H9 (cell line): Measurements from ENCODE around the gene FAT4. TPM values are rescaled to one million over a fixed set of nuclear protein-coding genes. Genes with fewer than 3 reads are reported as not detected.

Experiments
- DNase-seq: peaks from one replicate; pipeline ENCODE4 v3.0.0-alpha.2; 2017
- H2AFZ ChIP-seq: one replicate; pipeline ENCODE4 v1.6.1; 2013; ENCODE audit warnings: mild to moderate bottlenecking, low read length, control low read depth, moderate library complexity
- H2AK5ac ChIP-seq: 2 replicates; pipeline ENCODE4 v1.6.1; 2013; ENCODE audit warnings: low read length, control low read depth, mixed read lengths; ENCODE audit not compliant: insufficient read length
- H2BK120ac ChIP-seq: one replicate; pipeline ENCODE4 v1.6.1; 2013; ENCODE audit warnings: low read depth, mild to moderate bottlenecking, low read length, control low read depth, inconsistent platforms; ENCODE audit not compliant: poor library complexity, severe bottlenecking
- H2BK12ac ChIP-seq: 2 replicates; pipeline ENCODE4 v1.6.1; 2013; ENCODE audit warnings: low read length, control low read depth, mixed read lengths, low read depth; ENCODE audit not compliant: insufficient read length
- H2BK15ac ChIP-seq: 2 replicates; pipeline ENCODE4 v1.6.1; 2013; ENCODE audit warnings: low read depth, low read length, control low read depth
- H2BK20ac ChIP-seq: one replicate; pipeline ENCODE4 v1.6.1; 2013; ENCODE audit warnings: low read depth, mild to moderate bottlenecking, low read length, control low read depth, inconsistent platforms; ENCODE audit not compliant: poor library complexity, severe bottlenecking
- H2BK5ac ChIP-seq: 2 replicates; pipeline ENCODE4 v1.6.1; 2013; ENCODE audit warnings: low read length, control low read depth, mixed read lengths; ENCODE audit not compliant: insufficient read length
- H3K14ac ChIP-seq: 2 replicates; pipeline ENCODE4 v1.6.1; 2013; ENCODE audit warnings: low read length, control low read depth; ENCODE audit not compliant: insufficient read depth
- H3K18ac ChIP-seq: 2 replicates; pipeline ENCODE4 v1.6.1; 2013; ENCODE audit warnings: low read depth, mild to moderate bottlenecking, mixed read lengths, low read length, control low read depth; ENCODE audit not compliant: insufficient read length
- H3K23ac ChIP-seq: 2 replicates; pipeline ENCODE4 v1.6.1; 2013; ENCODE audit warnings: low read length, control low read depth, mixed read lengths, low read depth; ENCODE audit not compliant: insufficient read length
- H3K23me2 ChIP-seq: 2 replicates; pipeline ENCODE4 v1.6.1; 2013; ENCODE audit warnings: low read depth, mild to moderate bottlenecking, mixed read lengths, low read length, control low read depth; ENCODE audit not compliant: insufficient read length, poor library complexity, severe bottlenecking
- H3K27ac ChIP-seq: 2 replicates; pipeline ENCODE4 v1.5.1; 2013; ENCODE audit warnings: low read length, control low read depth, mixed read lengths, low read depth; ENCODE audit not compliant: insufficient read length
- H3K27me3 ChIP-seq: 2 replicates; pipeline ENCODE4 v1.6.1; 2013; ENCODE audit warnings: low read length, control low read depth, inconsistent platforms; ENCODE audit not compliant: insufficient read depth
- H3K4ac ChIP-seq: 2 replicates; pipeline ENCODE4 v1.6.1; 2013; ENCODE audit warnings: low read depth, mild to moderate bottlenecking, control low read depth, inconsistent platforms, low read length, moderate library complexity
- H3K4me1 ChIP-seq: 2 replicates; pipeline ENCODE4 v1.6.1; 2013; ENCODE audit warnings: low read length, control low read depth, inconsistent platforms; ENCODE audit not compliant: insufficient read depth
- H3K4me2 ChIP-seq: 2 replicates; pipeline ENCODE4 v1.6.1; 2013; ENCODE audit warnings: low read length, control low read depth, mixed read lengths; ENCODE audit not compliant: insufficient read length, insufficient read depth
- H3K56ac ChIP-seq: 2 replicates; pipeline ENCODE4 v1.6.1; 2013; ENCODE audit warnings: low read depth, mild to moderate bottlenecking, mixed read lengths, low read length, control low read depth; ENCODE audit not compliant: insufficient read length
- H3K79me1 ChIP-seq: 2 replicates; pipeline ENCODE4 v1.6.1; 2013; ENCODE audit warnings: low read depth, mild to moderate bottlenecking, moderate library complexity, low read length, control low read depth, inconsistent platforms; ENCODE audit not compliant: insufficient read depth, poor library complexity, severe bottlenecking
- H3K79me2 ChIP-seq: 2 replicates; pipeline ENCODE4 v1.6.1; 2013; ENCODE audit warnings: low read length, control low read depth, inconsistent platforms; ENCODE audit not compliant: insufficient read depth
- H3K9ac ChIP-seq: 2 replicates; pipeline ENCODE4 v1.6.1; 2013; ENCODE audit warnings: low read length, control low read depth, mixed read lengths; ENCODE audit not compliant: insufficient read length; ENCODE audit errors: extremely low read depth
- H3K9me3 ChIP-seq: one replicate; pipeline ENCODE4 v1.6.1; 2013; ENCODE audit warnings: low read depth, low read length, inconsistent platforms; ENCODE audit not compliant: control insufficient read depth
- H3T11ph ChIP-seq: one replicate; pipeline ENCODE4 v1.6.1; 2013; ENCODE audit warnings: mild to moderate bottlenecking, low read length, control low read depth, inconsistent platforms
- H4K20me1 ChIP-seq: one replicate; pipeline ENCODE4 v1.6.1; 2013; ENCODE audit not compliant: control insufficient read depth, insufficient read length, insufficient read depth
- H4K5ac ChIP-seq: 2 replicates; pipeline ENCODE4 v1.6.1; 2013; ENCODE audit warnings: low read depth, mild to moderate bottlenecking, mixed read lengths, low read length, control low read depth; ENCODE audit not compliant: insufficient read length
- H4K8ac ChIP-seq: replicated peaks from 2 replicates; pipeline ENCODE4 v1.6.1; 2013; ENCODE audit warnings: low read length, control low read depth, mixed read lengths, low read depth; ENCODE audit not compliant: insufficient read length
- H4K91ac ChIP-seq: 2 replicates; pipeline ENCODE4 v1.6.1; 2013; ENCODE audit warnings: low read depth, mild to moderate bottlenecking, moderate library complexity, mixed read lengths, low read length, control low read depth; ENCODE audit not compliant: insufficient read length
- H3K27ac Mint-ChIP-seq, 3 experiments: 2 replicates in 2 of 3; 3 replicates in 1 of 3; pipeline ENCODE4 v1.8.0; 2020 to 2021; ENCODE audit warnings: mixed read lengths in 3 of 3, mild to moderate bottlenecking in 1 of 3, moderate library complexity in 1 of 3
- H3K27me3 Mint-ChIP-seq: 2 replicates; pipeline ENCODE4 v1.8.0; 2021; ENCODE audit warnings: low read depth, mild to moderate bottlenecking, moderate library complexity, mixed read lengths
- H3K36me3 Mint-ChIP-seq, 3 experiments: 2 replicates in 2 of 3; 3 replicates in 1 of 3; pipeline ENCODE4 v1.8.0; 2020 to 2021; ENCODE audit warnings: low read depth in 3 of 3, mixed read lengths in 3 of 3; ENCODE audit not compliant: insufficient read depth in 1 of 3
- H3K4me1 Mint-ChIP-seq, 2 experiments: 2 replicates each; pipeline ENCODE4 v1.8.0; 2020; ENCODE audit warnings: mixed read lengths in 2 of 2
- H3K4me3 Mint-ChIP-seq, 2 experiments: 2 replicates in 1 of 2; 3 replicates in 1 of 2; pipeline ENCODE4 v1.8.0; 2020 to 2021; ENCODE audit warnings: mild to moderate bottlenecking in 2 of 2, mixed read lengths in 2 of 2, moderate library complexity in 1 of 2
- H3K9me3 Mint-ChIP-seq, 2 experiments: 2 replicates in 1 of 2; 3 replicates in 1 of 2; pipeline ENCODE4 v1.8.0; 2020; ENCODE audit warnings: mild to moderate bottlenecking in 2 of 2, mixed read lengths in 2 of 2, moderate library complexity in 1 of 2
- WGBS: extraction: QIAGEN DNeasy Blood & Tissue Kit; methylation state at CpG from one replicate; pipeline ENCODE4 v1.1.7; 2013; ENCODE audit warnings: missing lambda C conversion rate, low lambda C conversion rate, mixed read lengths; ENCODE audit not compliant: insufficient read length; ENCODE audit errors: extremely low coverage; 5-methylcytosine and 5-hydroxymethylcytosine counted together
- total RNA-seq: library from RNA; stranded (reverse); gene quantifications from 2 replicates; pipeline ENCODE4 v1.2.1, GENCODE V29; 2021
- TF ChIP-seq, protein P1 (sequence below): fragments of 200-600 bp; sonication (generic); conservative IDR thresholded peaks from 3 replicates; pipeline ENCODE4 v1.8.0; 2021; ENCODE audit warnings: antibody characterized with exemption, mild to moderate bottlenecking

FAT4 gene
- total RNA-seq, 1 experiment from 2014 or later, result 6.9 TPM

DNA sequence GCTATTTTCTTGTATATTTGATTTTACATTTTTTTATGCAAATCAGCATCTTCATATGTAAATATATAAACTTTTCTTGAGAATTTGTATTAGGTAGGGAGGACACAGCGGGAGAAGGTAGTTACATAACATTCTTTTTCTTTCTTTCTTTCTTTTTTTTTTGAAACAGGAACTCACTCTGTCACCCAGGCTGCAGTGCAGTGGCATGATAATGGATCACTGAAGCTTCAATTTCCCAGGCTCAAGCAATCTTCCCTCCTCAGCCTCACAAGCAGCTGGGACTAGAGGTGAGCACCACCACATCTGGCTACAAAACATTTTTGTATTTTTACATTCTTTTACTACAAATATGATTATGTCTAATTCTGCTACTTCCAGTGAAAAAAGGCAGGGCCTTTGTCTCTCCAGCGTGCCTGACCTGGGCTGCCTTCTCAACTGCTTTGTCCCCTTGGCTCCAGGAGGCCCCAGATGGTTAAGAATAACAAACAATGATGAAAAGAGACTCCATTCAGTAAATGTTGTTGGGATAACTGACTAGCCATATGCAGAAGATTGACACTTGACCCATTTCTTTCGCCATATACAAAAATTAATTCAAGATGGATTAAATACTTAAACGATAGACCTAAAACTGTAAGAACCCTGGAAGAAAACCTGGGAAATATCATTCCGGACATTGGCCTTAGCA, 46.5 kb upstream of the FAT4 start:
- peaks cover 0 to 9% (median 1%) of the 10 kb centered on the region in 3 experiments; a peak in 3 of 7 replicates for H3K36me3 Mint-ChIP-seq
- no peak overlapping the region for H2BK15ac ChIP-seq
- H3K4me3 Mint-ChIP-seq, result no peak overlapping the region
- no peak overlapping the region for H3K4ac ChIP-seq
- H2BK120ac ChIP-seq, result no peak overlapping the region
- H2AFZ ChIP-seq, result peak overlapping the region; percentile 86
- no peak overlapping the region for H2AK5ac ChIP-seq
- no peaks in the 10 kb centered on the region for H3K23me2 ChIP-seq
- no peak overlapping the region for H2BK12ac ChIP-seq
- peak overlapping the region; percentile 87 to 97 (median 95) for H3K27ac Mint-ChIP-seq
- no peak overlapping the region for H2BK20ac ChIP-seq
- H3K9me3 Mint-ChIP-seq, result peaks cover 0 to 4% of the 10 kb centered on the region in 2 experiments; a peak in 1 of 5 replicates
- H3K79me1 ChIP-seq, result no peaks in the 10 kb centered on the region
- H4K20me1 ChIP-seq, result no peaks in the 10 kb centered on the region
- no peak for DNase-seq
- H2BK5ac ChIP-seq, result no peak overlapping the region
- H3K23ac ChIP-seq, result no peak overlapping the region
- no peak overlapping the region for H3K9ac ChIP-seq
- no peak overlapping the region for H4K8ac ChIP-seq
- H3K4me2 ChIP-seq, result peak overlapping the region; percentile 41
- no peaks in the 10 kb centered on the region; the same call in 1 of the 2 replicates for H3K4me1 ChIP-seq
- no peak overlapping the region for H3K56ac ChIP-seq
- H3K79me2 ChIP-seq, result no peaks in the 10 kb centered on the region
- H3K27me3 ChIP-seq, result no peaks in the 10 kb centered on the region
- no peaks in the 10 kb centered on the region for H3K27me3 Mint-ChIP-seq
- no peaks in the 10 kb centered on the region for H3K9me3 ChIP-seq
- no peak overlapping the region for H3K27ac ChIP-seq
- H4K5ac ChIP-seq, result no peak overlapping the region
- no peak overlapping the region for H3T11ph ChIP-seq
- H3K4me1 Mint-ChIP-seq, result peaks cover 25 to 26% of the 10 kb centered on the region in 2 experiments
- H4K91ac ChIP-seq, result no peak overlapping the region
- no peak overlapping the region for H3K18ac ChIP-seq
- TF ChIP-seq, protein P1, sequence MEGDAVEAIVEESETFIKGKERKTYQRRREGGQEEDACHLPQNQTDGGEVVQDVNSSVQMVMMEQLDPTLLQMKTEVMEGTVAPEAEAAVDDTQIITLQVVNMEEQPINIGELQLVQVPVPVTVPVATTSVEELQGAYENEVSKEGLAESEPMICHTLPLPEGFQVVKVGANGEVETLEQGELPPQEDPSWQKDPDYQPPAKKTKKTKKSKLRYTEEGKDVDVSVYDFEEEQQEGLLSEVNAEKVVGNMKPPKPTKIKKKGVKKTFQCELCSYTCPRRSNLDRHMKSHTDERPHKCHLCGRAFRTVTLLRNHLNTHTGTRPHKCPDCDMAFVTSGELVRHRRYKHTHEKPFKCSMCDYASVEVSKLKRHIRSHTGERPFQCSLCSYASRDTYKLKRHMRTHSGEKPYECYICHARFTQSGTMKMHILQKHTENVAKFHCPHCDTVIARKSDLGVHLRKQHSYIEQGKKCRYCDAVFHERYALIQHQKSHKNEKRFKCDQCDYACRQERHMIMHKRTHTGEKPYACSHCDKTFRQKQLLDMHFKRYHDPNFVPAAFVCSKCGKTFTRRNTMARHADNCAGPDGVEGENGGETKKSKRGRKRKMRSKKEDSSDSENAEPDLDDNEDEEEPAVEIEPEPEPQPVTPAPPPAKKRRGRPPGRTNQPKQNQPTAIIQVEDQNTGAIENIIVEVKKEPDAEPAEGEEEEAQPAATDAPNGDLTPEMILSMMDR, result no peak
- H3K14ac ChIP-seq, result no peak overlapping the region
- WGBS, result no CpG with 5 or more reads among the region's 5 CpGs
